ENCODE data around the gene BCL7A. TPM values are rescaled to one million over a fixed set of nuclear protein-coding genes. Genes with fewer than 3 reads are reported as not detected.
A peak's percentile ranks its signal among the peaks of the same experiment; 100 is the strongest.

The BCL7A gene
- total and polyA plus RNA-seq, 2 of the 8 experiments (the other 6 are each of a cell fraction or from before 2014, with no cell fraction given) = 11.9 to 12.7 TPM

DNA sequence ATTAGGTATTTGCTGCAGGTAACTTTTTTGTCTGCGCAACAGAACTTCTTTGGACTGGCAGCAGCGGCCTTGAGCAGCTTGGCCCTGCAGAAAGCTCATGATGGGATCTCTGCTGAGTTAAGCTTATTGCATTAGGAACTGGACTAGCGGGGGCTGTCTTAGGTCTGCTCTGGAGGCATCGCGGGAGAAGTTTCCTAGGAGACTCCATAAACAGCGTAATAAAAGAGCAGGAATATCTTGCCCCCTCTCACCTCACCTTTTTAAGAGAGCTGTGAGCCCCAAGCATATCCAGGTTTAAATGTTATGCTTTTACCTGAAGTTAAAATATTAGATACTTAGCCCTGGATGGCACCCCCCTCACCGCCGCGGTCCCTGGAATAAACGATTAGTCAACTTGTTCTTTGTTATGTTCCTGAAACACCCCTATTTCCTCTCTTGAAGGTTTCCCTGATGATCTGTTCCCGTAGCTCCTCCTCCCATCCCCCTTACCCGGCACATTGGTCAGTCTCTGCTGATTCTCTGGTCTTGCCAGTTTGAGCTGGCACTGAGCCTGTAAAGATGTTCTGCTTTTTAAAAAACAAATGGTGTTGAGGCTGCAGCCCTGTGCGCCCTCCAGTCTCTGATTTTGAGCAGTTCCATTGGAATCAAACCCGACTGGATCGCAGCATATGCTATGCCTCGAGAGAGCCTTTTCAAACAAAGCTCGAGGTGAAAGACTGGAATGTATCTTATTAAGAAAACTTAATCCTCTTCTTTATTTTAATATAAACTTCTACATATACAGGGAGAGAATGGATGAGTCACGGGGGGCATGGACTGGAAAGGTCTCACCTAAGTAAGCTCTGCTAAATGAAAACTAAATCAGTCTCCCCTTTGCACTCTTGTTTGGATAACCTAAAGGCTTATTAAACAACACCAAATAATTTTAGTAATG is 58.7 kb downstream of the BCL7A start:
- no peak overlapping the region for H2BK15ac ChIP-seq (ENCODE audit: low read length)
- peaks cover 4 to 21% of the 10 kb centered on the region in 2 experiments; a peak in 3 of 4 replicates for H3K79me2 ChIP-seq (ENCODE audit: control insufficient read depth in 1 of 2, insufficient read depth in 2 of 2, low read length in 2 of 2)
- H2BK20ac ChIP-seq (ENCODE audit: low read length) = no peak overlapping the region
- H3K23ac ChIP-seq (ENCODE audit: insufficient read length) = no peak overlapping the region
- no peak overlapping the region for H3K27ac ChIP-seq (ENCODE audit: low read depth, low read length)
- FAIRE-seq (no peak), DNase-seq (ENCODE audit: low read depth in 1 of 2, low spot score in 2 of 2) (no peak)
- no peak overlapping the region for H4K5ac ChIP-seq (ENCODE audit: insufficient read length, low read depth, low read length)
- H3K4me3 ChIP-seq (ENCODE audit: extremely low read depth in 1 of 4, insufficient read depth in 2 of 4, low read depth in 3 of 4, low read length in 4 of 4) = peak overlapping the region; percentile 62 to 74 (median 68); a peak in 6 of 8 replicates
- no peaks in the 10 kb centered on the region for H3K9me3 ChIP-seq (ENCODE audit: insufficient read depth in 2 of 2, low read depth in 1 of 2, low read length in 1 of 2)
- peaks cover 0 to 4% of the 10 kb centered on the region in 2 experiments for H4K20me1 ChIP-seq (replicated peaks in 1 of 2; ENCODE audit: control insufficient read depth in 1 of 2, insufficient read depth in 2 of 2, low read length in 2 of 2)
- peak overlapping the region in 1 of 4 experiments; percentile 12; a peak in 2 of 7 replicates for H3K9ac ChIP-seq (replicated peaks in 1 of 4; ENCODE audit: extremely low read depth in 1 of 4, low read depth in 3 of 4, low read length in 3 of 4)
- peak overlapping the region; percentile 87 to 98 for H3K4me2 ChIP-seq (ENCODE audit: insufficient read depth in 1 of 2, low read depth in 2 of 2, low read length in 2 of 2)
- no peak overlapping the region for H4K8ac ChIP-seq (ENCODE audit: extremely low read depth, insufficient read depth, low read length)
- no peak overlapping the region for H3K4ac ChIP-seq (replicated peaks; ENCODE audit: insufficient read length, low read depth, low read length)
- peaks cover 13% of the 10 kb centered on the region; the same call in 1 of the 2 replicates for H3K23me2 ChIP-seq (ENCODE audit: low read depth, low read length)
- H3K79me1 ChIP-seq (ENCODE audit: low read depth, low read length) = peaks cover 8% of the 10 kb centered on the region; the same call in 1 of the 2 replicates
- no peak overlapping the region for H2AK5ac ChIP-seq (ENCODE audit: low read depth, low read length)
- no peak overlapping the region for H2BK5ac ChIP-seq (ENCODE audit: low read depth, low read length)
- H3K36me3 ChIP-seq (ENCODE audit: control insufficient read depth in 2 of 4, insufficient read depth in 4 of 4, low read length in 3 of 4) = peaks cover 0 to under 1% (median 0%) of the 10 kb centered on the region in 4 experiments; a peak in 2 of 8 replicates
- no peak overlapping the region for H3K18ac ChIP-seq (ENCODE audit: extremely low read depth, low read length)
- CTCF ChIA-PET (ENCODE audit: partially characterized antibody) = interaction anchor here (0.6 to 3.8 kb wide), 10 partner anchors 10 to 726 kb away, joined by 3 to 26 read pairs (median 4); no protein-coding TSS in a partner anchor
- no peak overlapping the region for H2BK120ac ChIP-seq (replicated peaks; ENCODE audit: low read depth, low read length)
- peaks cover 4 to 21% (median 19%) of the 10 kb centered on the region in 4 experiments; a peak in 6 of 7 replicates for H3K27me3 ChIP-seq (replicated peaks in 1 of 4; ENCODE audit: control insufficient read depth in 3 of 4, extremely low read depth in 1 of 4, insufficient read depth in 3 of 4, low read length in 3 of 4)
- 56% methylated on average over 18 of the region's 18 CpGs; no CpG with 5 or more reads in 1 of the 2 experiments for WGBS, 2 experiments (ENCODE audit: extremely low coverage in 1 of 2, insufficient coverage in 1 of 2, insufficient read length in 1 of 2, insufficient replicate concordance in 2 of 2, low coverage in 1 of 2, low lambda C conversion rate in 2 of 2, missing lambda C conversion rate in 1 of 2)
- no peak overlapping the region for H3K56ac ChIP-seq (replicated peaks; ENCODE audit: insufficient read length, low read depth, low read length)
- no peak overlapping the region for H4K91ac ChIP-seq (replicated peaks; ENCODE audit: insufficient read length, low read length)
- H3K4me1 ChIP-seq (replicated peaks in 1 of 4; ENCODE audit: control insufficient read depth in 3 of 4, insufficient read depth in 4 of 4, low read length in 3 of 4) = peaks cover 4 to 8% (median 5%) of the 10 kb centered on the region in 4 experiments; a peak in 5 of 7 replicates
- H2AFZ ChIP-seq (ENCODE audit: low read length) = no peak overlapping the region
- no peak overlapping the region for H2BK12ac ChIP-seq (ENCODE audit: low read depth, low read length)
- no peak overlapping the region for H3K14ac ChIP-seq (ENCODE audit: insufficient read length)
- POLR2A ChIA-PET (ENCODE audit: partially characterized antibody) = interaction anchor here (0.9 to 2.5 kb wide), 9 partner anchors 8 to 192 kb away, joined by 3 to 15 read pairs (median 4); partner anchors contain the start of gene PSMD9
- TF ChIP-seq SP1 (IDR thresholded peaks at IDR 0.05; ENCODE audit: low read depth, low read length) (no peak), JUN (IDR thresholded peaks at IDR 0.05; ENCODE audit: low read depth, low read length) (no peak), CHD1 (IDR thresholded peaks at IDR 0.05; ENCODE audit: low read depth, low read length) (no peak), RAD21 (IDR thresholded peaks at IDR 0.05 in 1 of 2, conservative IDR thresholded peaks at IDR 0.05 in 1 of 2; ENCODE audit: low read depth in 2 of 2, low read length in 2 of 2) (no peak), RBBP5 (IDR thresholded peaks at IDR 0.05; ENCODE audit: borderline replicate concordance, low read depth, low read length) (no peak), SAP30 (IDR thresholded peaks at IDR 0.05; ENCODE audit: insufficient read depth, insufficient replicate concordance, low read length) (no peak), TAF1 (IDR thresholded peaks at IDR 0.05; ENCODE audit: low read depth, low read length) (no peak), EP300 (IDR thresholded peaks at IDR 0.05; ENCODE audit: borderline replicate concordance in 1 of 2, low read depth in 2 of 2, low read length in 2 of 2) (no peak), CHD2 (IDR thresholded peaks at IDR 0.05; ENCODE audit: low read length) (no peak), BCL11A (IDR thresholded peaks at IDR 0.05; ENCODE audit: low read depth in 2 of 2, low read length in 2 of 2) (no peak)
